Upper lobe of left lung (tissue), 6 donors: ENCODE measurements around the gene SCP2. TPM values are rescaled to one million over a fixed set of nuclear protein-coding genes. Genes with fewer than 3 reads are reported as not detected.

Experiments
- ATAC-seq, 2 donors: fragments of 200-7000 bp; cut with Tn5 transposase; one replicate each; pipeline ENCODE4 v1.9.1; 2022; ENCODE audit warnings: mild to moderate bottlenecking in 2 of 2, moderate library complexity in 2 of 2; ENCODE audit not compliant: low FRiP score in 2 of 2
- DNase-seq, 2 donors: peaks; one replicate each; pipeline ENCODE4 v3.0.0-alpha.2; 2019 to 2020
- H3K27ac ChIP-seq, 4 donors: fragments of 200-600 bp; sonication (generic); one replicate each; pipeline ENCODE4 v1.5.1; 2016 to 2019
- H3K27me3 ChIP-seq, 4 donors: fragments of 200-600 bp; sonication (generic); one replicate each; pipeline ENCODE4 v1.5.1; 2017 to 2019
- H3K36me3 ChIP-seq, 4 donors: fragments of 200-600 bp; sonication (generic); one replicate each; pipeline ENCODE4 v1.5.1; 2016 to 2019
- H3K4me1 ChIP-seq, 4 donors: fragments of 200-600 bp; sonication (generic); one replicate each; pipeline ENCODE4 v1.5.1; 2018 to 2019
- H3K4me3 ChIP-seq, 4 donors: fragments of 200-600 bp; sonication (generic); one replicate each; pipeline ENCODE4 v1.5.1; 2017 to 2019; ENCODE audit warnings: mild to moderate bottlenecking in 2 of 4, moderate library complexity in 1 of 4
- H3K9me3 ChIP-seq, 4 donors: fragments of 200-600 bp; sonication (generic); one replicate each; pipeline ENCODE4 v1.5.1; 2018 to 2019
- EP300 ChIP-seq, 4 donors: sonication (generic); formaldehyde crosslinking; IDR thresholded peaks; one replicate each; pipeline ENCODE4 v1.5.1; 2017; ENCODE audit warnings: antibody characterized with exemption in 4 of 4, control low read depth in 2 of 4
- POLR2A ChIP-seq, 4 donors: fragments of 450-650 bp; IDR thresholded peaks; one replicate each; pipeline ENCODE4 v1.5.1; 2016 to 2017; ENCODE audit warnings: antibody characterized with exemption in 4 of 4, mild to moderate bottlenecking in 2 of 4
- POLR2AphosphoS5 ChIP-seq, 2 donors: sonication (generic); formaldehyde crosslinking; IDR thresholded peaks; one replicate each; pipeline ENCODE4 v1.5.1; 2017; ENCODE audit warnings: antibody characterized with exemption in 2 of 2
- WGBS, 2 donors: methylation state at CpG; one replicate each; pipeline ENCODE4 v1.1.5; 2017 to 2018; 5-methylcytosine and 5-hydroxymethylcytosine counted together
- total RNA-seq, 6 donors: library from RNA; depleted of rRNA in 4 of 6; stranded (reverse); fragments of >200 nt in 4 of 6; gene quantifications; one replicate each; pipeline versions ENCODE4 v1.1.0 to v1.2.1, GENCODE V29; 2016 to 2021
- TF ChIP-seq, protein P1 (sequence below), 6 experiments: fragments of 450-650 bp in 4 of 6; fragments of 200-600 bp in 2 of 6; sonication (generic) in 2 of 6; IDR thresholded peaks; one replicate each; pipeline ENCODE4 v1.5.1; 2016 to 2019; ENCODE audit warnings: antibody characterized with exemption in 6 of 6
- donor health status: DM: no; HTN: no; CAD: no; lungs with moderate emphysema.
- donor health status: DM: no; HTN: yes; CAD: no; lungs with severe emphysema.

SCP2 gene
- total RNA-seq, 6 donors from 2014 or later = 52.4 to 173 (median 131) TPM

DNA sequence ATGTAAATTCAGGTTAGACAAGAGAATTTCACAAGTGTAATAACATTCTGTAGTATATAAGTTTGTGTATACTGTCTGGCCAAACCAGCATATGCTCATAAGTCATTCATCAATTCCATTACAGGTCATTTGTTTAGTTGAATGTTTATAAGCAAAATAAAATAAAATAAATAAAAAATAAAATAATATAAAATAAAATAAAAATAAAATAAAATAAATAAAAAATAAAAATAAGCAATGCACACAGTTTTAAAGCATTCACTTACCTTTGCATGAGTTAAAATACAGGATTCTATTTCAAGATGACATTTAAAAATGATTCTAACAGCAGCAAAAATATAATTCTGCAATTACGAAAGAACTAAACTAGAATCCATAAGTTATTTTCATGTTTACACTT lies 144.8 kb downstream of the SCP2 start:
- H3K4me1 ChIP-seq = peaks cover 0 to 5% (median 2%) of the 10 kb centered on the region in 4 donors
- no peak overlapping the region for H3K4me3 ChIP-seq
- no peaks in the 10 kb centered on the region for H3K27me3 ChIP-seq
- DNase-seq = no peak
- TF ChIP-seq, protein P1, sequence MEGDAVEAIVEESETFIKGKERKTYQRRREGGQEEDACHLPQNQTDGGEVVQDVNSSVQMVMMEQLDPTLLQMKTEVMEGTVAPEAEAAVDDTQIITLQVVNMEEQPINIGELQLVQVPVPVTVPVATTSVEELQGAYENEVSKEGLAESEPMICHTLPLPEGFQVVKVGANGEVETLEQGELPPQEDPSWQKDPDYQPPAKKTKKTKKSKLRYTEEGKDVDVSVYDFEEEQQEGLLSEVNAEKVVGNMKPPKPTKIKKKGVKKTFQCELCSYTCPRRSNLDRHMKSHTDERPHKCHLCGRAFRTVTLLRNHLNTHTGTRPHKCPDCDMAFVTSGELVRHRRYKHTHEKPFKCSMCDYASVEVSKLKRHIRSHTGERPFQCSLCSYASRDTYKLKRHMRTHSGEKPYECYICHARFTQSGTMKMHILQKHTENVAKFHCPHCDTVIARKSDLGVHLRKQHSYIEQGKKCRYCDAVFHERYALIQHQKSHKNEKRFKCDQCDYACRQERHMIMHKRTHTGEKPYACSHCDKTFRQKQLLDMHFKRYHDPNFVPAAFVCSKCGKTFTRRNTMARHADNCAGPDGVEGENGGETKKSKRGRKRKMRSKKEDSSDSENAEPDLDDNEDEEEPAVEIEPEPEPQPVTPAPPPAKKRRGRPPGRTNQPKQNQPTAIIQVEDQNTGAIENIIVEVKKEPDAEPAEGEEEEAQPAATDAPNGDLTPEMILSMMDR (IDR thresholded peaks at IDR 0.05) = no peak
- TF ChIP-seq POLR2A (IDR thresholded peaks at IDR 0.05) (no peak), EP300 (IDR thresholded peaks at IDR 0.05) (no peak), POLR2AphosphoS5 (IDR thresholded peaks at IDR 0.05) (no peak)
- H3K27ac ChIP-seq = no peak overlapping the region
- ATAC-seq = no peak
- no peaks in the 10 kb centered on the region for H3K36me3 ChIP-seq
- H3K9me3 ChIP-seq = no peaks in the 10 kb centered on the region
- 89 to 97% methylated on average over 1 of the region's 1 CpG for WGBS, 2 donors

DNA sequence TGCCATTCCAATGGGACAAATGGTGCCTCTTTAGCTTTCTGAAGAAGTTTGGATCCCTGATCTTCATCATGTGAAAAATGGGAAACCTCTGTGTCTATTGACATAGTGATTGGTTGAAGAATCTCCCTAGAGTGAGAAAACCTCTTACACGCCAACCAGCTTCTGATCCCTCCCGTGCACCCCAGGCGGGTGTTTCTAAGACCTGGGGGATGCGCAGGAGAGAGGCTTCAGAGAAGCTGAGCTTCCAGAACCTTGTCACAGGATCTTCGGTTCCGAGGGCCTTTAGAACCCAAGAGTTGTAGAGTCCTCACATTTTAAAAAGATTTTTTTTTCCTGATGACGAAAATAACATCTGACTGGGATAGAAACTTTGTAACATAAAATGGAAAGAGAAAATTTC lies 146.2 kb downstream of the SCP2 start:
- H3K4me3 ChIP-seq = no peak overlapping the region
- H3K27ac ChIP-seq = no peak overlapping the region
- no peaks in the 10 kb centered on the region for H3K4me1 ChIP-seq
- no peaks in the 10 kb centered on the region for H3K9me3 ChIP-seq
- no peaks in the 10 kb centered on the region for H3K36me3 ChIP-seq
- ATAC-seq (no peak), DNase-seq (no peak)
- no peak for TF ChIP-seq POLR2A (IDR thresholded peaks at IDR 0.05)
- no peak for TF ChIP-seq EP300 (IDR thresholded peaks at IDR 0.05)
- TF ChIP-seq, protein P1 (IDR thresholded peaks at IDR 0.05) = no peak
- no peak for TF ChIP-seq POLR2AphosphoS5 (IDR thresholded peaks at IDR 0.05)
- no peaks in the 10 kb centered on the region for H3K27me3 ChIP-seq
- 92 to 94% methylated on average over 7 of the region's 7 CpGs for WGBS, 2 donors

DNA sequence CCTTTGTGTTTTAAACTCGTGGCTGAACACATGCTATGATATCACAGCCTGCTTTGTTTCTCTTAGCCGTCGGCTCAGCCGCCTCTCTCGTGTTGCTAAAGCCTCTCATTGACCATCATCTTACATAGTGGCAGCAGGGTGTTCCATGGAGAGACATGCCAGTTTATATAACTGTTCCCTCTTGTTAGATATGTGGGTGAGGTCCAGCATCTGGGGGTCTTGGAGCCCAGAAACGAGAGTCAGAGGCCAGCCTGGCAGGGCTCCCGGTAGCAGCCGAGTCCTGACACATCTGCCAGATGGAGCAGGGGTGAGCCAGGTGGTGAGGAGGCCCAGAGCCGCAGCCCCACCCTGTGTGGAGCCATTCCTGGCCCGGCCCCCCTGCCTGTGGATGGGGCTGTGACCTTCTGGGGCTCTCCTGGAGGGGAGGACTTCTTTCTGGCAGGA lies 146.8 kb downstream of the SCP2 start:
- no peak overlapping the region for H3K4me3 ChIP-seq
- peak in 1 of 2 donors; percentile 35 for ATAC-seq
- no peak overlapping the region for H3K27ac ChIP-seq
- H3K27me3 ChIP-seq = no peaks in the 10 kb centered on the region
- no peaks in the 10 kb centered on the region for H3K36me3 ChIP-seq
- H3K4me1 ChIP-seq = no peaks in the 10 kb centered on the region
- TF ChIP-seq, protein P1 (IDR thresholded peaks at IDR 0.05) = no peak
- no peak for TF ChIP-seq EP300 (IDR thresholded peaks at IDR 0.05)
- no peak for TF ChIP-seq POLR2AphosphoS5 (IDR thresholded peaks at IDR 0.05)
- TF ChIP-seq POLR2A (IDR thresholded peaks at IDR 0.05) = no peak
- WGBS, 2 donors = 69 to 81% methylated on average over 5 to 6 of the region's 10 CpGs
- peak; percentile 9 to 65 for DNase-seq
- H3K9me3 ChIP-seq = no peaks in the 10 kb centered on the region

DNA sequence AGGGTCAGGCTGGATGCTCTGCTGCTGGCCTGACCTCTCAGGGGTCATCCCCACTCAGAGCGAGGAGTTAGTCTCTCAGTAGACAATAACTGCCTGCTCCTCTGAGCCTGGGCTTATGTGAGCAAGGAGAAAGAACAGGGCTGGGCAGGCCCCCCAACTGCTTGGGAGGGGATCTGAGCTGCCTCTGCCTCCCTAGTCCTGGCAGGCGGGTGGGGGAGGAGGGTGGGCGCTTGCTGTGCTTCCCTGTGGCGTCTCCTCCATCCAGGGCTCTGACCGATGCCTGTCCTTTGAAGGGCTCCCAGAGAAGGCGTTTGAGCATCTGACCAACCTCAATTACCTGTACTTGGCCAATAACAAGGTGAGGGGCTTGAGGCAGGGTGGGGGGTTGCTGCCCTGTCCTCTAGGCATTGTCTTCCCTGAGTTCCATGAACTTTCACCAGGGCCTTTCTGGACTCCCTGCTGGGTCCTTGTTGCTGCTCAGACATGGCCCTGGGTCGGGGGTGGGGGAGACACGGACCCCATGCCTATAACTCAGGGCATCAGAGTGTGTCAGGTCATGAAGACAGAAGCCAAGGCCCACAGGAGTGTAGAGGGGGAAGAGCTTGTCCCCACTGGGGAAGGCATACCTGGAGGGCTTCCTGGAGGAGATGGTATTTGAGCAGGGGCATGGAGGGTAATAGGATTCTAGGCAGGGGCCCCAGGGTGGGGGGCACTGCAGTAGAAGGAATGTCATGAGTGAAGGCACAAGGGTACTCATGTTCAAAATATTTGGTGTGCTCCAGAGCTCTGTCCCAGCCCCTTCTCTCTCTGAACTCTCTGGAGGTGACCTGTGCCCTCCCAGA lies 147.5 kb downstream of the SCP2 start:
- WGBS, 2 donors = 91 to 96% methylated on average over 5 to 8 of the region's 8 CpGs
- no peaks in the 10 kb centered on the region for H3K4me1 ChIP-seq
- no peak overlapping the region for H3K27ac ChIP-seq
- H3K36me3 ChIP-seq = no peaks in the 10 kb centered on the region
- H3K9me3 ChIP-seq = no peaks in the 10 kb centered on the region
- H3K4me3 ChIP-seq = no peak overlapping the region
- ATAC-seq (no peak), DNase-seq (no peak)
- TF ChIP-seq EP300 (IDR thresholded peaks at IDR 0.05) (no peak), POLR2A (IDR thresholded peaks at IDR 0.05) (no peak), POLR2AphosphoS5 (IDR thresholded peaks at IDR 0.05) (no peak)
- TF ChIP-seq, protein P1 (IDR thresholded peaks at IDR 0.05) = no peak
- no peaks in the 10 kb centered on the region for H3K27me3 ChIP-seq

DNA sequence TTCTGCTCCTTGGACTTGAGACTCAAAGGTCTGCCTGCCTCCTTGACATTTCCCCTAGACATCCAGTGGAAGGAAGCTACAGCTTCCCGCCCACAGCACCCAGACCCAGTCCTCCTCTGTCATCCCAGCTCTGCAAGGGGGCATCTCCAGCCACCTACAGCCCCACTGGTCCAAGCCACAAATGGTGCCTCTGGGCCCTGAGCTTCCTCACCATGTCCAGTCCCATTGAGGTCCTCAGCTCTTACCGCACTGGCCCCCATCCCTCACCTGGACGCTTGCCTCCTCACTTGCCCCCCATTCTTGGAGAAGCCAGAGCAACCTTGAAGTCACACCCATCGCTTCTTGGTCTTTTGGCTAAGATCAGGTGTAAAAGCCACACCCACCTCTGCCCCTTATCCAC lies 148.1 kb downstream of the SCP2 start:
- H3K4me3 ChIP-seq = no peak overlapping the region
- ATAC-seq (no peak), DNase-seq (no peak)
- no peaks in the 10 kb centered on the region for H3K4me1 ChIP-seq
- H3K27ac ChIP-seq = no peak overlapping the region
- TF ChIP-seq POLR2A (IDR thresholded peaks at IDR 0.05) = no peak
- no peak for TF ChIP-seq EP300 (IDR thresholded peaks at IDR 0.05)
- TF ChIP-seq, protein P1 (IDR thresholded peaks at IDR 0.05) = no peak
- TF ChIP-seq POLR2AphosphoS5 (IDR thresholded peaks at IDR 0.05) = no peak
- H3K27me3 ChIP-seq = no peaks in the 10 kb centered on the region
- no peaks in the 10 kb centered on the region for H3K36me3 ChIP-seq
- no peaks in the 10 kb centered on the region for H3K9me3 ChIP-seq
- WGBS, 2 donors = 94 to 97% methylated on average over 4 of the region's 4 CpGs
